ENCODE results near the gene SLC49A3.

The SLC49A3 gene

GRCh38 chr4:680928-681645, 7.9 kb downstream of the SLC49A3 start:
- Histone ChIP-seq H3K27ac (no peak overlapping the region), H3K4me1 (ENCODE audit: control insufficient read depth in 1 of 2, insufficient read depth in 1 of 2, low read depth in 1 of 2, low read length in 1 of 2) (peaks cover 11 to 35% of the 10 kb centered on the region in 2 experiments)
- TF ChIP-seq, protein P1, sequence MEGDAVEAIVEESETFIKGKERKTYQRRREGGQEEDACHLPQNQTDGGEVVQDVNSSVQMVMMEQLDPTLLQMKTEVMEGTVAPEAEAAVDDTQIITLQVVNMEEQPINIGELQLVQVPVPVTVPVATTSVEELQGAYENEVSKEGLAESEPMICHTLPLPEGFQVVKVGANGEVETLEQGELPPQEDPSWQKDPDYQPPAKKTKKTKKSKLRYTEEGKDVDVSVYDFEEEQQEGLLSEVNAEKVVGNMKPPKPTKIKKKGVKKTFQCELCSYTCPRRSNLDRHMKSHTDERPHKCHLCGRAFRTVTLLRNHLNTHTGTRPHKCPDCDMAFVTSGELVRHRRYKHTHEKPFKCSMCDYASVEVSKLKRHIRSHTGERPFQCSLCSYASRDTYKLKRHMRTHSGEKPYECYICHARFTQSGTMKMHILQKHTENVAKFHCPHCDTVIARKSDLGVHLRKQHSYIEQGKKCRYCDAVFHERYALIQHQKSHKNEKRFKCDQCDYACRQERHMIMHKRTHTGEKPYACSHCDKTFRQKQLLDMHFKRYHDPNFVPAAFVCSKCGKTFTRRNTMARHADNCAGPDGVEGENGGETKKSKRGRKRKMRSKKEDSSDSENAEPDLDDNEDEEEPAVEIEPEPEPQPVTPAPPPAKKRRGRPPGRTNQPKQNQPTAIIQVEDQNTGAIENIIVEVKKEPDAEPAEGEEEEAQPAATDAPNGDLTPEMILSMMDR (IDR thresholded peaks at IDR 0.05) = no peak

DNA sequence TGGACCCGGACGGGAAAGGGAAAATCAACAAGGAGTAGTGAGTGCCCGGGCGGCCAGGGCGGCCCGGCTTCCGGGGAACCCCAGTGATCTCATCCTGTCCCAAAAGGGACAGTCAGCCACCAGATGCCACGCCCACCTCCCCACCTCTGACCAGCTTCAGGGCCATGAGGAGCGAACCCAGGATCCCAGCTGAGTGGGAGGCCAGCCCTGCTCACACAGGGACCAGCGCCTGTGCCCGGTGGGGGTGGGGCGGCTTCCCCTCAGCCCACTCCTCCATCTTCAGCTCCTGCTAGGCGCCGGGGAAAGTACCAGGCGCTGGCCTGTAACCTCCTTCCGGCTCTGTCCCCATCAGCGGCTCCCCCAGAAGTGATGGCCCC, 8.4 kb downstream of the SLC49A3 start:
- H3K27ac ChIP-seq = no peak overlapping the region
- peak overlapping the region; percentile 40 to 59 for H3K4me3 ChIP-seq (ENCODE audit: low read depth in 1 of 2, low read length in 1 of 2)
- peaks cover 11 to 36% of the 10 kb centered on the region in 2 experiments for H3K4me1 ChIP-seq (ENCODE audit: control insufficient read depth in 1 of 2, insufficient read depth in 1 of 2, low read depth in 1 of 2, low read length in 1 of 2)
- H3K9me3 ChIP-seq = no peaks in the 10 kb centered on the region
- TF ChIP-seq, protein P1 (IDR thresholded peaks at IDR 0.05) = no peak
- peaks cover 23% of the 10 kb centered on the region for H3K27me3 ChIP-seq
- H3K36me3 ChIP-seq = no peaks in the 10 kb centered on the region

More at GRCh38 chr4:680928-681645, 7.9 kb downstream of the SLC49A3 start:
- H3K4me3 ChIP-seq (ENCODE audit: low read depth in 1 of 2, low read length in 1 of 2) = peak overlapping the region; percentile 40 to 59
- no peaks in the 10 kb centered on the region for H3K36me3 ChIP-seq
- peaks cover 23% of the 10 kb centered on the region for H3K27me3 ChIP-seq
- no peaks in the 10 kb centered on the region for H3K9me3 ChIP-seq

DNA sequence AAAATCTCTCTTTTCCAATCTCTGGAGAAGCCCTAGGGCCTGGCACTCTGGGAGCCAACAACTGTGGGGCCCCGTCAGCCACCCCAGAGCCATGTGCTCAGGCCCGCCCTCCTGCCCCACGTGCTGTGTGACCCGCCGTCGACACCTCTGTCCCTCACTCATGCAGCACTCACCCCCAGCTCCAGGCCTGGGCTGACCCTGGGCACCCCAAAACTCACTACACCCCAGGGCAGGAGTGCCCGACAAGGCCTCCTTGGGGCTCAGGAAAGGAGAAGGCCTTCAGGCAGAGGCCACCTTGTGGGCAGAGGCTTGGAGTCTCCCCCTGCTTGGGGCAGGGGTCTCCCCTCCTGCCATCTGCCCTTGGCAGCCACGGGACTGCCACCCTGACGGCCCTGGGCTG, 8.9 kb downstream of the SLC49A3 start:
- H3K36me3 ChIP-seq = no peaks in the 10 kb centered on the region
- no peak overlapping the region for H3K4me3 ChIP-seq (ENCODE audit: low read depth in 1 of 2, low read length in 1 of 2)
- H3K27ac ChIP-seq = no peak overlapping the region
- H3K4me1 ChIP-seq (ENCODE audit: control insufficient read depth in 1 of 2, insufficient read depth in 1 of 2, low read depth in 1 of 2, low read length in 1 of 2) = peaks cover 16 to 41% of the 10 kb centered on the region in 2 experiments
- H3K27me3 ChIP-seq = peaks cover 23% of the 10 kb centered on the region
- TF ChIP-seq, protein P1 (IDR thresholded peaks at IDR 0.05) = no peak
- H3K9me3 ChIP-seq = no peaks in the 10 kb centered on the region

GRCh38 chr4:679629-680028, 9.3 kb downstream of the SLC49A3 start:
- Histone ChIP-seq H3K9me3 (no peaks in the 10 kb centered on the region), H3K4me1 (ENCODE audit: control insufficient read depth in 1 of 2, insufficient read depth in 1 of 2, low read depth in 1 of 2, low read length in 1 of 2) (peaks cover 20 to 45% of the 10 kb centered on the region in 2 experiments), H3K27ac (no peak overlapping the region), H3K27me3 (peaks cover 23% of the 10 kb centered on the region), H3K4me3 (ENCODE audit: low read depth in 1 of 2, low read length in 1 of 2) (no peak overlapping the region), H3K36me3 (no peaks in the 10 kb centered on the region)
- TF ChIP-seq, protein P1 (IDR thresholded peaks at IDR 0.05) = no peak

- no peaks in the 10 kb centered on the region for H3K9me3 ChIP-seq
- TF ChIP-seq, protein P1 (IDR thresholded peaks at IDR 0.05) = no peak
- H3K27me3 ChIP-seq = peaks cover 23% of the 10 kb centered on the region
- peaks cover 18 to 41% of the 10 kb centered on the region in 2 experiments for H3K4me1 ChIP-seq (ENCODE audit: control insufficient read depth in 1 of 2, insufficient read depth in 1 of 2, low read depth in 1 of 2, low read length in 1 of 2)
- H3K27ac ChIP-seq = no peak overlapping the region
- H3K4me3 ChIP-seq (ENCODE audit: low read depth in 1 of 2, low read length in 1 of 2) = no peak overlapping the region
- H3K36me3 ChIP-seq = no peaks in the 10 kb centered on the region
Observed at GRCh38 chr4:679104-679481, 9.9 kb downstream of the SLC49A3 start.
